Neural crest cell (in vitro differentiated cells): Measurements from ENCODE around the gene CSMD2. TPM values are rescaled to one million over a fixed set of nuclear protein-coding genes. Genes with fewer than 3 reads are reported as not detected.

ENCODE experiments used
- DNase-seq: peaks from one replicate; pipeline ENCODE4 v3.0.0; 2021; ENCODE audit warnings: low read depth, mixed read lengths, low spot score
- H3K27ac Mint-ChIP-seq: one replicate; pipeline ENCODE4 v1.8.0; 2021; ENCODE audit warnings: mild to moderate bottlenecking, mixed read lengths; ENCODE audit not compliant: unreplicated experiment
- H3K27me3 Mint-ChIP-seq: 2 replicates; pipeline ENCODE4 v1.8.0; 2021; ENCODE audit warnings: low read depth, mild to moderate bottlenecking, mixed read lengths
- H3K36me3 Mint-ChIP-seq: 2 replicates; pipeline ENCODE4 v1.8.0; 2021; ENCODE audit warnings: low read depth, mild to moderate bottlenecking, mixed read lengths
- H3K4me1 Mint-ChIP-seq: 2 replicates; pipeline ENCODE4 v1.8.0; 2021; ENCODE audit warnings: mixed read lengths
- H3K4me3 Mint-ChIP-seq: one replicate; pipeline ENCODE4 v1.8.0; 2021; ENCODE audit warnings: mild to moderate bottlenecking, mixed read lengths
- H3K9me3 Mint-ChIP-seq: 2 replicates; pipeline ENCODE4 v1.8.0; 2021; ENCODE audit warnings: mixed read lengths
- total RNA-seq: library from RNA; stranded (reverse); gene quantifications from 2 replicates; pipeline ENCODE4 v1.2.1, GENCODE V29; 2021
- TF ChIP-seq, protein P1 (sequence below): fragments of 200-600 bp; sonication (generic); conservative IDR thresholded peaks from 2 replicates; pipeline ENCODE4 v1.5.0; 2021; ENCODE audit warnings: antibody characterized with exemption, mild to moderate bottlenecking

Gene CSMD2
- total RNA-seq, 1 donor from 2014 or later: 0.40 TPM

DNA sequence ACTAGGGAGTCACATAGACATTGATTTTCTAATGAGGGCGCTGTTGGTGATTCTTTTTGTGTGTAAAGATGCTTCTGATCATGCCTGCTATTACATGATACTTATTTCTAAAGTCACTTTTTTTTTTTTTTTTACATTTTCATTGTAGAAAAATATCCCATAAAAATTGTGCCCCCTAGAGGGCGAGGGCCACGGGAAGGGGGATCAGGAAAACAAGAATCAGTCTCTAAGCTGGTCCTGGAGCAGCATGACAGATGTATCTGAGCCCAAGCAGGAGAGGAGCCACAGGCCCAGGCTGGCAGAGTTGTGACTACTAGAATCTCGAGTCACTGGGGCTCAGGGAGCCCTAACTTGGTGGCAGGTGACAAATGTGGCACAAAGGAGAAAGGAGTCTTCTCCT, 664.5 kb downstream of the CSMD2 start:
- DNase-seq: no peak
- peaks cover 29% of the 10 kb centered on the region for H3K9me3 Mint-ChIP-seq
- TF ChIP-seq, protein P1, sequence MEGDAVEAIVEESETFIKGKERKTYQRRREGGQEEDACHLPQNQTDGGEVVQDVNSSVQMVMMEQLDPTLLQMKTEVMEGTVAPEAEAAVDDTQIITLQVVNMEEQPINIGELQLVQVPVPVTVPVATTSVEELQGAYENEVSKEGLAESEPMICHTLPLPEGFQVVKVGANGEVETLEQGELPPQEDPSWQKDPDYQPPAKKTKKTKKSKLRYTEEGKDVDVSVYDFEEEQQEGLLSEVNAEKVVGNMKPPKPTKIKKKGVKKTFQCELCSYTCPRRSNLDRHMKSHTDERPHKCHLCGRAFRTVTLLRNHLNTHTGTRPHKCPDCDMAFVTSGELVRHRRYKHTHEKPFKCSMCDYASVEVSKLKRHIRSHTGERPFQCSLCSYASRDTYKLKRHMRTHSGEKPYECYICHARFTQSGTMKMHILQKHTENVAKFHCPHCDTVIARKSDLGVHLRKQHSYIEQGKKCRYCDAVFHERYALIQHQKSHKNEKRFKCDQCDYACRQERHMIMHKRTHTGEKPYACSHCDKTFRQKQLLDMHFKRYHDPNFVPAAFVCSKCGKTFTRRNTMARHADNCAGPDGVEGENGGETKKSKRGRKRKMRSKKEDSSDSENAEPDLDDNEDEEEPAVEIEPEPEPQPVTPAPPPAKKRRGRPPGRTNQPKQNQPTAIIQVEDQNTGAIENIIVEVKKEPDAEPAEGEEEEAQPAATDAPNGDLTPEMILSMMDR: no peak
- H3K36me3 Mint-ChIP-seq: peaks cover 43% of the 10 kb centered on the region
- no peak overlapping the region for H3K27ac Mint-ChIP-seq
- H3K4me3 Mint-ChIP-seq: no peak overlapping the region
- no peaks in the 10 kb centered on the region for H3K4me1 Mint-ChIP-seq
- H3K27me3 Mint-ChIP-seq: no peaks in the 10 kb centered on the region

DNA sequence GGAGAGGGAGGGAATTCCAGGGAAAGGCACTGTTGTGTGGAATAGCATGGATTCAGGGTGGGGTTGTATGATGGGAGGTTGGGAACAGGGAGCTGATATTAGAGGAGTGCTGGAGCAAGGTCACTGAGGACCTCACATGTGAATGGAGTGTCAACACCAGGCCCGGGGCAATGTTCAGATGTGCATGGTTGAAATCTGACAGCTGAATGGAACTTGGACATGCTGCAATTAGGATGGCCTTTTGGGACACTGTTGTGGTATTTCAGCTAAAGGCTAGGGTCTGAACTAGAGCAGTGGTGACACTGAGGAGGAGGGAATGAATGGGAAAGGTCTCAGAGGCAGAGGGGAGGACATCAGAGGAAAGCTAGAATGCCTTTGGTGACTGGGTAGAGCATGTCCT, 667.6 kb downstream of the CSMD2 start:
- Mint-ChIP-seq H3K4me1 (no peaks in the 10 kb centered on the region), H3K4me3 (no peak overlapping the region), H3K27me3 (no peaks in the 10 kb centered on the region), H3K36me3 (peaks cover 71% of the 10 kb centered on the region), H3K9me3 (peaks cover 43% of the 10 kb centered on the region), H3K27ac (no peak overlapping the region)
- no peak for DNase-seq
- TF ChIP-seq, protein P1: no peak

DNA sequence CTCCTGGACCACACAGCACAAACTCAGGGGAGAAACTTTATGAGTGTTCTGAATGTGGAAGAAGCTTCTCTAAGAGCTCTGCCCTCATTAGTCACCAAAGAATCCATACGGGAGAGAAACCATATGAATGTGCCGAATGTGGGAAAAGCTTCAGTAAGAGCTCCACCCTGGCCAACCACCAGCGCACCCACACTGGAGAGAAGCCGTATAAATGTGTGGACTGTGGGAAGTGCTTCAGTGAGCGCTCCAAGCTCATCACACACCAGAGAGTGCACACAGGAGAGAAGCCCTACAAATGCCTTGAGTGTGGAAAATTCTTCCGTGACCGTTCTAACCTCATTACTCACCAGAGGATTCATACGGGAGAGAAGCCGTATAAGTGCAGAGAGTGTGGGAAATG, 670.1 kb downstream of the CSMD2 start:
- H3K27ac Mint-ChIP-seq: no peak overlapping the region
- H3K27me3 Mint-ChIP-seq: no peaks in the 10 kb centered on the region
- peaks cover 38% of the 10 kb centered on the region for H3K9me3 Mint-ChIP-seq
- no peak overlapping the region for H3K4me3 Mint-ChIP-seq
- DNase-seq: no peak
- H3K4me1 Mint-ChIP-seq: no peaks in the 10 kb centered on the region
- TF ChIP-seq, protein P1: no peak
- peaks cover 84% of the 10 kb centered on the region for H3K36me3 Mint-ChIP-seq

DNA sequence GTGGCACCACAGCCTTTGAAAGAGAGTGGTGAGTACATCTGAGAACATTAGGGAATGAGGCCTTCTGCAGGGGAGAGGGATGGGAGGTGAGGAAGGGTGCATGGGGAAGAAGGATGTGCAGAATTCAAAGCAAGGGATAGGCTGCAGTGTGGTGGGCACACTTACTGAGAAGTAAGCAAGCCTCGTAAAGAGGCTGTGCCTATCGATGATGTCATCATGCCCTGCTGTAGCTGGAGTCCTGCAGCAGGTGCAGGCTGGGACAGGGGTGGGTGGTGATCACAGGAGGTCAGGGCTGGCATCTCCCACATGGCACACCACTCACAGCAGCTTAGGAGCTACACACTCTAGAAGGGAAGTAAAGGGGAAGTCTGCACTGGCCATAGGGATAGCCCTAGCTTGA, 676.4 kb downstream of the CSMD2 start:
- DNase-seq: no peak
- Mint-ChIP-seq H3K9me3 (peaks cover 10% of the 10 kb centered on the region), H3K4me1 (no peaks in the 10 kb centered on the region), H3K27me3 (no peaks in the 10 kb centered on the region), H3K36me3 (peaks cover 73% of the 10 kb centered on the region), H3K27ac (no peak overlapping the region), H3K4me3 (no peak overlapping the region)
- TF ChIP-seq, protein P1: no peak

DNA sequence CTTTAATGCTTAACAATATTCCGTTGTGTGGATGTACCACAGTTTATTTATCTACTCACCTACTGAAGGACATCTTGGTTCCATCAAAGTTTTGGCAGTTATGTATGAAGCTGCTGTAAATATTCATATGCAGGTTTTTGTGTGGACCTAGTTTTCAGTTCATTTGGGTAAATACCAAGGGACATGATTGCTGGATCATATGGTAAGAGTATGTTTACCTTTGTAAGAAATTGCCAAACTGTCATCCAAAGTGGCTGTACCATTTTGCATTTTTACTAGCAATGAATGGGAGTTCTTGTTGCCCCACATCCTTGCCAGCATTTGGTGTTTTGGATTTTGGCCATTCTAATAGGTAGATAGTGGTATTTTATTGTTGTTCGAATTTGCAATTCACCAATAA, 682.6 kb downstream of the CSMD2 start:
- peaks cover 12% of the 10 kb centered on the region for H3K9me3 Mint-ChIP-seq
- peaks cover 45% of the 10 kb centered on the region for H3K36me3 Mint-ChIP-seq
- TF ChIP-seq, protein P1: no peak
- no peak for DNase-seq
- H3K27ac Mint-ChIP-seq: no peak overlapping the region
- H3K4me1 Mint-ChIP-seq: no peaks in the 10 kb centered on the region
- H3K27me3 Mint-ChIP-seq: no peaks in the 10 kb centered on the region
- H3K4me3 Mint-ChIP-seq: no peak overlapping the region

DNA sequence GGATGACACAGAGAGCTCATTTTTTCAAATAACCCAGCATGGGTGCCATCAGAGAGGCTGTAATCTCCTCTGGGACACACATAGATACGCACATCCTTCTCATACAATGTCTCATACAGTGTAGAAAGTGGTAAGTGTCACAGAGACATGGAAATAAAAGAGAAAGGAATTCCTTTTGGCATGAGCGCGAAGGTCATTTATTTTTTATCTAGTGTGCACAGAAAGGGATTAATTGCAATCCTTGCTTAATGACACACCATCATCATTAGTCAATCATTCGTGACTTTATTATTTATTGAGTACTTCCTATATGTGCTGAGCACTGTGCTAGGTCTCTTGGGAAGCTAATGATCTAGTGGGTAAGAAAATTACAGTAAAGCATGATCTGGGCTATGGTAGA, 687.6 kb downstream of the CSMD2 start:
- Mint-ChIP-seq H3K27ac (no peak overlapping the region), H3K36me3 (peaks cover 9% of the 10 kb centered on the region), H3K4me3 (no peak overlapping the region), H3K4me1 (peaks cover 9% of the 10 kb centered on the region), H3K27me3 (no peaks in the 10 kb centered on the region), H3K9me3 (peaks cover 4% of the 10 kb centered on the region)
- DNase-seq: no peak
- TF ChIP-seq, protein P1: no peak
